Sigmoid colon (tissue), 7 donors: ENCODE results near the gene MSX1. TPM values are rescaled to one million over a fixed set of nuclear protein-coding genes. Genes with fewer than 3 reads are reported as not detected.

Experiments used
- DNase-seq: peaks from one replicate; pipeline ENCODE4 v3.0.0-alpha.2; 2019
- H3K27ac ChIP-seq, 4 donors: fragments of 200-600 bp; sonication (generic); one replicate each; pipeline ENCODE4 v1.5.1; 2016 to 2019; ENCODE audit warnings: mild to moderate bottlenecking in 1 of 4
- H3K27me3 ChIP-seq, 3 donors: fragments of 200-600 bp; sonication (generic); one replicate each; pipeline ENCODE4 v1.5.1; 2019; ENCODE audit warnings: mild to moderate bottlenecking in 1 of 3
- H3K36me3 ChIP-seq, 4 donors: fragments of 200-600 bp; sonication (generic); one replicate each; pipeline ENCODE4 v1.5.1; 2016 to 2019
- H3K4me1 ChIP-seq, 4 donors: fragments of 200-600 bp; sonication (generic); one replicate each; pipeline ENCODE4 v1.5.1; 2017 to 2019
- H3K4me3 ChIP-seq, 4 donors: fragments of 200-600 bp; sonication (generic); one replicate each; pipeline ENCODE4 v1.5.1; 2017 to 2019; ENCODE audit warnings: mild to moderate bottlenecking in 2 of 4, moderate library complexity in 1 of 4
- H3K9me3 ChIP-seq, 4 donors: fragments of 200-600 bp in 3 of 4; sonication (generic) in 3 of 4; one replicate each; pipeline versions ENCODE4 v1.5.1 to v1.6.1; 2013 to 2019
- CTCF ChIP-seq, 4 experiments: fragments of 450-650 bp in 3 of 4; fragments of 200-600 bp in 1 of 4; IDR thresholded peaks; one replicate each; pipeline ENCODE4 v1.5.1; 2016 to 2019; ENCODE audit warnings: antibody characterized with exemption in 4 of 4, mild to moderate bottlenecking in 3 of 4, moderate library complexity in 2 of 4
- EP300 ChIP-seq, 4 donors: sonication (generic); formaldehyde crosslinking; IDR thresholded peaks; one replicate each; pipeline ENCODE4 v1.6.1; 2017; ENCODE audit warnings: antibody characterized with exemption in 4 of 4
- POLR2A ChIP-seq, 2 donors: fragments of 450-650 bp; IDR thresholded peaks; one replicate each; pipeline ENCODE4 v1.6.1; 2016; ENCODE audit warnings: antibody characterized with exemption in 2 of 2, mild to moderate bottlenecking in 2 of 2, moderate library complexity in 2 of 2
- POLR2AphosphoS5 ChIP-seq, 4 donors: sonication (generic); formaldehyde crosslinking; IDR thresholded peaks; one replicate each; pipeline ENCODE4 v1.6.1; 2017; ENCODE audit warnings: antibody characterized with exemption in 4 of 4
- WGBS, 2 donors: extraction: QIAGEN DNeasy Blood & Tissue Kit; methylation state at CpG; one replicate each; pipeline ENCODE4 v1.1.7; 2013; 5-methylcytosine and 5-hydroxymethylcytosine counted together
- intact Hi-C: fragments of 100-400 bp; cut with DNase I; formaldehyde crosslinking; loops from one replicate; pipeline ENCODE4 v1.15.1; 2023
- polyA plus RNA-seq, 3 donors: library from polyadenylated mRNA; stranded (reverse); fragments of 200-250 nt; gene quantifications; one replicate each; pipeline ENCODE4 v1.2.3, GENCODE V29; 2013
- total RNA-seq, 4 donors: library from RNA; depleted of rRNA; stranded (reverse); fragments of >200 nt; gene quantifications; one replicate each; pipeline ENCODE4 v1.1.0, GENCODE V29; 2016
- donor health status: healthy with polysubstance abuse.
- donor health status: Bipolar disorder and iron deficiency.
- donor health status: healthy.

Gene MSX1
- total and polyA plus RNA-seq, 7 donors, result 0.45 to 7.2 (median 0.99) TPM; not detected in 1

GRCh38 chr4:4873203-4873602 is 13.7 kb downstream of the MSX1 start:
- 22 to 38% methylated on average over 11 of the region's 11 CpGs for WGBS, 2 donors
- no peak overlapping the region for H3K27ac ChIP-seq
- intact Hi-C loops, result no loop called here
- no peak overlapping the region for H3K4me3 ChIP-seq
- no peak for TF ChIP-seq POLR2A (IDR thresholded peaks at IDR 0.05)
- TF ChIP-seq CTCF (IDR thresholded peaks at IDR 0.05), result no peak
- no peak for TF ChIP-seq POLR2AphosphoS5 (IDR thresholded peaks at IDR 0.05)
- no peak for TF ChIP-seq EP300 (IDR thresholded peaks at IDR 0.05)
- no peaks in the 10 kb centered on the region for H3K9me3 ChIP-seq
- peaks cover 58 to 100% (median 84%) of the 10 kb centered on the region in 3 donors for H3K27me3 ChIP-seq
- peaks cover 0 to 31% (median 14%) of the 10 kb centered on the region in 4 donors for H3K4me1 ChIP-seq
- DNase-seq, result no peak
- H3K36me3 ChIP-seq, result no peaks in the 10 kb centered on the region

- Histone ChIP-seq H3K36me3 (no peaks in the 10 kb centered on the region), H3K27ac (no peak overlapping the region), H3K27me3 (peaks cover 49 to 93% (median 79%) of the 10 kb centered on the region in 3 donors), H3K9me3 (no peaks in the 10 kb centered on the region), H3K4me1 (peaks cover 0 to 31% (median 8%) of the 10 kb centered on the region in 4 donors), H3K4me3 (no peak overlapping the region)
- intact Hi-C loops, result no loop called here
- TF ChIP-seq POLR2AphosphoS5 (IDR thresholded peaks at IDR 0.05), result no peak
- TF ChIP-seq POLR2A (IDR thresholded peaks at IDR 0.05), result no peak
- TF ChIP-seq CTCF (IDR thresholded peaks at IDR 0.05), result no peak
- no peak for TF ChIP-seq EP300 (IDR thresholded peaks at IDR 0.05)
- DNase-seq, result no peak
- 55 to 66% methylated on average over 2 of the region's 2 CpGs for WGBS, 2 donors
These were observed 14.8 kb downstream of the MSX1 start for GRCh38 chr4:4874254-4874653.

- Histone ChIP-seq H3K27ac (no peak overlapping the region), H3K27me3 (peaks cover 40 to 92% (median 70%) of the 10 kb centered on the region in 3 donors), H3K4me3 (no peak overlapping the region), H3K4me1 (peaks cover 0 to 23% (median 6%) of the 10 kb centered on the region in 4 donors), H3K9me3 (no peaks in the 10 kb centered on the region), H3K36me3 (no peaks in the 10 kb centered on the region)
- 18 to 38% methylated on average over 5 of the region's 5 CpGs for WGBS, 2 donors
- DNase-seq, result no peak
- no peak for TF ChIP-seq POLR2A (IDR thresholded peaks at IDR 0.05)
- no peak for TF ChIP-seq POLR2AphosphoS5 (IDR thresholded peaks at IDR 0.05)
- TF ChIP-seq CTCF (IDR thresholded peaks at IDR 0.05), result no peak
- no peak for TF ChIP-seq EP300 (IDR thresholded peaks at IDR 0.05)
- intact Hi-C loops, result no loop called here
These were observed 15.7 kb downstream of the MSX1 start for GRCh38 chr4:4875147-4875546.

GRCh38 chr4:4875611-4876010 is 16.1 kb downstream of the MSX1 start:
- WGBS, 2 donors, result 49 to 51% methylated on average over 5 of the region's 5 CpGs
- no peaks in the 10 kb centered on the region for H3K36me3 ChIP-seq
- TF ChIP-seq POLR2AphosphoS5 (IDR thresholded peaks at IDR 0.05) (no peak), CTCF (IDR thresholded peaks at IDR 0.05) (no peak), EP300 (IDR thresholded peaks at IDR 0.05) (no peak), POLR2A (IDR thresholded peaks at IDR 0.05) (no peak)
- no peak for DNase-seq
- no peaks in the 10 kb centered on the region for H3K9me3 ChIP-seq
- intact Hi-C loops, result no loop called here
- H3K27ac ChIP-seq, result no peak overlapping the region
- H3K27me3 ChIP-seq, result peaks cover 35 to 87% (median 65%) of the 10 kb centered on the region in 3 donors
- peaks cover 0 to 18% (median 6%) of the 10 kb centered on the region in 4 donors for H3K4me1 ChIP-seq
- H3K4me3 ChIP-seq, result no peak overlapping the region
